Thyroid gland (tissue), 4 donors: ENCODE data around the gene ESCO1. TPM values are rescaled to one million over a fixed set of nuclear protein-coding genes. Genes with fewer than 3 reads are reported as not detected.
"Not testable (repeated sequence)": the region's sequence is repeated elsewhere in the genome, so short reads cannot be mapped to it uniquely, and the experiment has no call there.

Experiments
- DNase-seq, 2 donors: peaks; one replicate each; pipeline ENCODE4 v3.0.0-alpha.2; 2019
- H3K27ac ChIP-seq, 3 donors: fragments of 200-600 bp; sonication (generic); 1 replicate in 2 of 3; 2 replicates in 1 of 3; pipeline ENCODE4 v1.5.1; 2016 to 2019; ENCODE audit warnings: mild to moderate bottlenecking in 1 of 3, moderate library complexity in 1 of 3
- H3K27me3 ChIP-seq: fragments of 200-600 bp; sonication (generic); one replicate; pipeline ENCODE4 v1.5.1; 2019
- H3K36me3 ChIP-seq, 2 donors: fragments of 200-600 bp; sonication (generic); one replicate each; pipeline ENCODE4 v1.5.1; 2016 to 2019
- H3K4me1 ChIP-seq, 2 donors: fragments of 200-600 bp; sonication (generic); one replicate each; pipeline ENCODE4 v1.5.1; 2017 to 2019
- H3K4me3 ChIP-seq, 3 donors: fragments of 200-600 bp; sonication (generic); replicated peaks in 1 of 3; 1 replicate in 2 of 3; 2 replicates in 1 of 3; pipeline ENCODE4 v1.5.1; 2016; ENCODE audit warnings: mild to moderate bottlenecking in 1 of 3
- H3K9me3 ChIP-seq: fragments of 200-600 bp; sonication (generic); one replicate; pipeline ENCODE4 v1.5.1; 2017
- POLR2A ChIP-seq, 2 donors: fragments of 450-650 bp; IDR thresholded peaks; one replicate each; pipeline ENCODE4 v1.6.1; 2017; ENCODE audit warnings: antibody characterized with exemption in 2 of 2, mild to moderate bottlenecking in 2 of 2, moderate library complexity in 1 of 2
- WGBS, 2 donors: methylation state at CpG; one replicate each; pipeline ENCODE4 v1.1.5; 2017; 5-methylcytosine and 5-hydroxymethylcytosine counted together
- intact Hi-C: fragments of 100-400 bp; cut with DNase I; formaldehyde crosslinking; loops from one replicate; pipeline ENCODE4 v1.15.1; 2023
- total RNA-seq, 4 donors: library from RNA; depleted of rRNA; stranded (reverse); fragments of >200 nt; gene quantifications; one replicate each; pipeline ENCODE4 v1.2.3, GENCODE V29; 2016
- TF ChIP-seq, protein P1 (sequence below), 6 experiments: fragments of 200-600 bp in 3 of 6; fragments of 450-650 bp in 3 of 6; sonication (generic) in 3 of 6; IDR thresholded peaks; one replicate each; pipeline ENCODE4 v1.5.1; 2016 to 2019; ENCODE audit warnings: antibody characterized with exemption in 6 of 6, mild to moderate bottlenecking in 2 of 6, inconsistent platforms in 1 of 6, moderate library complexity in 1 of 6

The ESCO1 gene
- total RNA-seq, 4 donors from 2014 or later = 24.6 to 38.3 (median 31.3) TPM

DNA sequence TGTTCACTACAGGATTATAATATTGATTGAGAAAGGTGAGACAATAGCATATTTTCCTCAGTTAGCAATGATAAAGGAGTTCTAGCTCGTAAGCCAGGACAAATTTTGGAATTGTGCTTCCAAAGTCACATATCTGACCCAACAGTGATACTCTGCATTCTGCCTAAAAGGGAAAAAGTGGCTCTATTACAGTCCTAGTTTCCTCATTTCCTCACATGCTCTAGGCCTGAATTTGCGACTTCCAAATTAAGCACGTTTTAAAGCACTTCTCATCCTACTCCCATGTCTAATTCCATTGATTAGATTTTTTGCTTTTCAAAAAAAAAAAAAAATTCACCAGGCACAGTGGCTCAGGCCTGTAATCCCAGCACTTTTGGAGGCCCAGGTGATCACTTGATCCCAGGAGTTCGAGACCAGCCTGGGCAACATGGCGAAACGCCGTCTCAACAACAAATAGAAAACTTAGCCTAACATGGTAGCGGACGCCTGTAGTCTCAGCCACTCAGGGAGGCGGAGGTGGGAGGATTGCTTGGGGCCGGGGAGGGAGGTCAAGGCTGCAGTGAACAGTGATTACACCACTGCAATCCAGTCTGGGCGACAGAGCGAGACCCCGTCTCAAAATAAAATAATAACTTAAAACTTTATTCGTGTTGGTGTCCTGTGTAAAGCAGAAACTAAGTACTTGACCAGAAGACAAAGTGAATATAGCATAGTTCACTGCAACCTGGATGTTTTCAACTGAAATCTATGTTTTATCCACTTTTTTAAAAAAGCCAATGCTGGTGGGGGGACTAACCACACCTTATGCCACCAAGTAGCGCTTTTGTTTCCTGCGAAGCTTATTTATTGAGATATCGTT, 1.5 kb downstream of the ESCO1 start:
- H3K27me3 ChIP-seq = no peaks in the 10 kb centered on the region
- peaks cover 12 to 16% of the 10 kb centered on the region in 2 donors for H3K4me1 ChIP-seq
- TF ChIP-seq, protein P1, sequence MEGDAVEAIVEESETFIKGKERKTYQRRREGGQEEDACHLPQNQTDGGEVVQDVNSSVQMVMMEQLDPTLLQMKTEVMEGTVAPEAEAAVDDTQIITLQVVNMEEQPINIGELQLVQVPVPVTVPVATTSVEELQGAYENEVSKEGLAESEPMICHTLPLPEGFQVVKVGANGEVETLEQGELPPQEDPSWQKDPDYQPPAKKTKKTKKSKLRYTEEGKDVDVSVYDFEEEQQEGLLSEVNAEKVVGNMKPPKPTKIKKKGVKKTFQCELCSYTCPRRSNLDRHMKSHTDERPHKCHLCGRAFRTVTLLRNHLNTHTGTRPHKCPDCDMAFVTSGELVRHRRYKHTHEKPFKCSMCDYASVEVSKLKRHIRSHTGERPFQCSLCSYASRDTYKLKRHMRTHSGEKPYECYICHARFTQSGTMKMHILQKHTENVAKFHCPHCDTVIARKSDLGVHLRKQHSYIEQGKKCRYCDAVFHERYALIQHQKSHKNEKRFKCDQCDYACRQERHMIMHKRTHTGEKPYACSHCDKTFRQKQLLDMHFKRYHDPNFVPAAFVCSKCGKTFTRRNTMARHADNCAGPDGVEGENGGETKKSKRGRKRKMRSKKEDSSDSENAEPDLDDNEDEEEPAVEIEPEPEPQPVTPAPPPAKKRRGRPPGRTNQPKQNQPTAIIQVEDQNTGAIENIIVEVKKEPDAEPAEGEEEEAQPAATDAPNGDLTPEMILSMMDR (IDR thresholded peaks at IDR 0.05) = no peak
- no peak for TF ChIP-seq POLR2A (IDR thresholded peaks at IDR 0.05)
- intact Hi-C loops = no loop called here
- H3K27ac ChIP-seq = peak overlapping the region; percentile 98
- DNase-seq = no peak
- no peaks in the 10 kb centered on the region for H3K36me3 ChIP-seq
- WGBS, 2 donors = 59% methylated on average over 18 of the region's 18 CpGs
- H3K4me3 ChIP-seq = peak overlapping the region in 2 of 3 donors; percentile 82 to 88
- H3K9me3 ChIP-seq = no peaks in the 10 kb centered on the region

DNA sequence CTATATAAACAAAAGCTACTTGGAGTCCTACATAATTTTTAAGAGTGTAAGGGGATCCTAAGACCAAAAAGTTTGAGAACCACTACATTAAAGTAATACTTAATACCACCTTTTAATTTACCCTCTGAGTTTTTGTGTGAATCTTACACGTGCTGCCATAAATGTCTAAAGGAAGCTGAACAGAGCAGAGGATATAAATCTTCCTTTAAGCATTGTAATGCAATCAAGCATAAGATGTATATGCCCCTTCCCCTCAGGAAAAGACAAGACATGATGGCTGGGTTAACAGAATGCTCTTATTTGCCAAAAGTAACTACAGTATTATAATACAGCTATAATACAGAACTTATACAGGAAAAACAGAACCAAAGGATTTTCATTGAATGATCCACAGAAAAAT, 2.9 kb downstream of the ESCO1 start:
- DNase-seq = no peak
- H3K36me3 ChIP-seq = no peaks in the 10 kb centered on the region
- no peaks in the 10 kb centered on the region for H3K9me3 ChIP-seq
- intact Hi-C loops = no loop called here
- H3K4me3 ChIP-seq = no peak overlapping the region
- H3K4me1 ChIP-seq = peaks cover 12 to 16% of the 10 kb centered on the region in 2 donors
- TF ChIP-seq, protein P1 (IDR thresholded peaks at IDR 0.05) = no peak
- no peak for TF ChIP-seq POLR2A (IDR thresholded peaks at IDR 0.05)
- H3K27me3 ChIP-seq = no peaks in the 10 kb centered on the region
- WGBS, 2 donors = 69 to 77% methylated on average over 1 of the region's 1 CpG
- H3K27ac ChIP-seq = no peak overlapping the region

DNA sequence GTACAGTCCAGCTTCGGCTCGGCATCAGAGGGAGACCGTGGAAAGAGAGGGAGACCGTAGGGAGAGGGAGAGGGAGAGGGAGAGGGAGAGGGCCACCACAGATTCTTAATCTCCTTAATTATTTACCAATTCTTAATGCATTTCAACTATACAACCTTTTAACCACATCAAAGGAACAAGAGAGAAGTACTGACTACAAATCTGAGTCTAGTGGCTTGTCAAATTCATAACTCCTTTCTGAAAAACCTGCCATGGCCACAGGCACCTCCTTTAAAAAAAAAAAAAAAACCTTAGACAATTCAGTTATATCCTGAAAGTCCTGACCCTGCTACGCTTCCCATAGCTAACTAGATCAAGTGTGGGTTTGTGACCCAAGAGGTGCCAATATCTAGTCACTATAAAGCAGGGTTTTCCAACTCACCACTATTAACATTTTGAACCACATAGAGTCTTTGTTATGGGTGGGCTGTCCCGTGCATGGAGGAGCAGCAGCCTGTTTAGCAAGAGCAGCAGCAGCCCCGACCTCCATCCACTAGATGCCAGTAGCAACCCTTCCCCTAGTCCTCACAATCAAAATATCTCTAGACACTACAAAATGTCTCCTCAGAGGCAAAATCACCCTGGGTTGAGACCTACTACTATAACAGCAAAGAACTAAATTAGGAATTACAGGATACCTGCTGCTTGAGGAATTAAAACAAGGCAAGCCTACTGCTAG, 6.8 kb downstream of the ESCO1 start:
- intact Hi-C loops = no loop called here

DNA sequence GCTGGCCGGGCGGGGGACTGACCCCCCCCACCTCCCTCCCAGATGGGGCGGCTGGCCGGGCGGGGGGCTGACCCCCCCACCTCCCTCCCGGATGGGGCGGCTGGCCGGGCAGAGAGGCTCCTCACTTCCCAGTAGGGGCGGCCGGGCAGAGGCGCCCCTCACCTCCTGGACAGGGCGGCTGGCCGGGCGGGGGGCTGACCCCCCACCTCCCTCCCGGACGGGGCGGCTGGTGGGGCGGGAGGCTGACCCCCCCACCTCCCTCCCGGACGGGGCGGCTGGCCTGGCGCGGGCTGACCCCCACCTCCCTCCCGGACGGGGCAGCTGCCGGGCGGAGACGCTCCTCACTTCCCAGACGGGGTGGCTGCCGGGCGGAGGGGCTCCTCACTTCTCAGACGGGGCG, 8.1 kb downstream of the ESCO1 start:
- WGBS, 2 donors = no CpG with 5 or more reads among the region's 33 CpGs
- H3K9me3 ChIP-seq, H3K27ac ChIP-seq, H3K36me3 ChIP-seq, H3K4me3 ChIP-seq, intact Hi-C loops, DNase-seq, H3K27me3 ChIP-seq, H3K4me1 ChIP-seq: not testable (repeated sequence)

More for the DNA sequence above, 6.8 kb downstream of the ESCO1 start:
- H3K4me1 ChIP-seq = peaks cover 6 to 8% of the 10 kb centered on the region in 2 donors
- no peak overlapping the region for H3K27ac ChIP-seq
- no peak overlapping the region for H3K4me3 ChIP-seq
- H3K27me3 ChIP-seq = no peaks in the 10 kb centered on the region
- no peaks in the 10 kb centered on the region for H3K9me3 ChIP-seq
- no peak for DNase-seq
- TF ChIP-seq, protein P1 (IDR thresholded peaks at IDR 0.05) = no peak
- TF ChIP-seq POLR2A (IDR thresholded peaks at IDR 0.05) = no peak
- WGBS, 2 donors = 91 to 94% methylated on average over 4 to 7 of the region's 7 CpGs
- H3K36me3 ChIP-seq = no peaks in the 10 kb centered on the region

DNA sequence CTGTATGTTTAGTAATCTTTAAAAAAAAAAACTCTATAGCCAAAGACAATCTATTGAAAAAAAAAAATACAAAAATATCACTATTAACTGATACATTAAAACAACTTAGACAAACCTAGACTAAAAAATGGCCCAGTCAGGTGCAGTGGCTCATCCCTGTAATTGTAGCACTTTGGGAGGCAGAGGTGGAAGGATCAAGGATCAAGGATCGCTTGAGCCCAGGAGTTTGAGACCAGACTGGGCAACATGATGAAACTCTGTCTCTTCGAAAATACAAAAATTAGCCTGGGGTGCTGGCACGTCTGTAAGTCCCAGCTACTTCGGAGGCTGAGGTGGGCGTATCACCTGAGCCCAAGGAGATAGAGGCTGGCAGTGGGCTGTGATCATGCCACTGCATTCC, 16.1 kb downstream of the ESCO1 start:
- Histone ChIP-seq H3K27ac (no peak overlapping the region), H3K4me3 (no peak overlapping the region), H3K4me1 (no peaks in the 10 kb centered on the region), H3K9me3 (no peaks in the 10 kb centered on the region), H3K36me3 (no peaks in the 10 kb centered on the region), H3K27me3 (no peaks in the 10 kb centered on the region)
- WGBS, 2 donors = 91 to 98% methylated on average over 5 of the region's 5 CpGs
- DNase-seq = no peak
- intact Hi-C loops = no loop called here
- TF ChIP-seq, protein P1 (IDR thresholded peaks at IDR 0.05) = no peak
- TF ChIP-seq POLR2A (IDR thresholded peaks at IDR 0.05) = no peak
